ENCODE measurements around the gene STMN1.

STMN1 gene

DNA sequence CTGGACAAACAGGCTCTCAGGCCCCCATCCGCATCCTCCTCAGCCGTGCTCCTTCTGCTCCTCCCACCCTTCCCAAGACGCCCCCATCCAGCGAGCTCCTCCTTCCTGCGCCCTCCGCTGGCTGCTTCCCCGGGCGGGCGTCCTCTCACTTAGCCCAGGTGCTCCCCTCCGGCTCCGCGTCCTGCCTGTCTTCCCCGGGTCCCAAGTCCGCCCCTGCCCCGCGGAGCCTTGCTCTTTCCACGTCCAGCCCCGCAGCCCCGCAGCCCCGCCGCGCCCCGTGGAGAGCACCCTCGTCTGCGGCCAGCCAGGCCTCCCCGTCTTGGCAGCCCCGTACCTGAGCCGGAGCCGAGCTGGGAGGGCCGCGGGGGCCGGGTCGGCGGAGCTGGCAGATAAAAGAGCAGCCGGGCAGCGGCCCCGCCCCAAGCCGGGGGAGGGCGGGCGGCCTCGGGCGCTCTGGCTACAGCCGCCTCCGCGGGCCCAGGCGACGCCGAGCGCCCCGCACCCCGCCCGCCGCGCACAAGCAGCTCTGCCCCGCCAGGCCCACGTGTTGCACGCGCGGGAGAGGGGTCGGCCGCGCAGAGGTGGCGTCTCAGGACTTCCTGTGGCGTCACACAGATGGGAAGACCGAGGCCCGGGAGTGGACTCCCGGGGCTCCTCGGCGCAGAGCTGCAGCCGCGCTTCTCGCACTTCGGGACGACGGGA, 30.9 kb downstream of the STMN1 start, which contains the start of gene PAQR7:
TSS of gene PAQR7 (minus strand) at position 555 of the 702 bp plus-strand sequence. CDS start 11,869 bp downstream, outside the sequence.
- Histone ChIP-seq H3K4me2 (ENCODE audit: low read length) (peak within 1 kb of the TSS; percentile 78), H2BK5ac (ENCODE audit: low read depth, low read length, poor library complexity) (peak within 1 kb of the TSS; percentile 58), H3K4me3 (ENCODE audit: low read depth, low read length) (peak within 1 kb of the TSS; percentile 67), H2BK120ac (ENCODE audit: insufficient read depth, low read length, poor library complexity) (peak within 1 kb of the TSS; percentile 81), H3K36me3 (ENCODE audit: control insufficient read depth in 1 of 2, insufficient read depth in 2 of 2, low read length in 2 of 2) (peaks cover 1 to 3% of the 10 kb centered on the region in 2 experiments), H2AFZ (ENCODE audit: insufficient read depth, low read length, poor library complexity) (peak within 1 kb of the TSS; percentile 83), H3K9ac (ENCODE audit: low read length) (peak within 1 kb of the TSS; percentile 62), H3K4ac (ENCODE audit: low read depth, low read length) (peak within 1 kb of the TSS; percentile 63), H2BK12ac (ENCODE audit: low read length) (peak within 1 kb of the TSS; percentile 85), H3K4me1 (ENCODE audit: control insufficient read depth in 1 of 2, insufficient read depth in 2 of 2, low read length in 2 of 2) (peaks cover 27 to 42% of the 10 kb centered on the region in 2 experiments), H3K14ac (ENCODE audit: low read length) (peak within 1 kb of the TSS; percentile 84), H2AK5ac (ENCODE audit: low read length) (peak within 1 kb of the TSS; percentile 80), H3K27me3 (ENCODE audit: insufficient read depth, low read length) (no peaks in the 10 kb centered on the region), H3K18ac (ENCODE audit: low read length) (peak within 1 kb of the TSS; percentile 82), H4K8ac (ENCODE audit: low read depth, low read length) (peak within 1 kb of the TSS; percentile 80), H3K9me3 (ENCODE audit: insufficient read depth, low read depth, low read length) (no peaks in the 10 kb centered on the region), H3K79me2 (ENCODE audit: control insufficient read depth, insufficient read depth, low read length, poor library complexity) (peaks cover 12% of the 10 kb centered on the region), H4K91ac (ENCODE audit: low read depth, low read length) (peak within 1 kb of the TSS; percentile 87), H3K23ac (ENCODE audit: low read length) (no peak within 1 kb of the TSS), H4K12ac (ENCODE audit: low read depth, low read length) (peak within 1 kb of the TSS; percentile 63), H3K27ac (ENCODE audit: low read depth, low read length) (peak within 1 kb of the TSS; percentile 90), H3K79me1 (ENCODE audit: low read length) (peaks cover 29% of the 10 kb centered on the region)
- no CpG with 5 or more reads among the region's 75 CpGs for WGBS (ENCODE audit: extremely low coverage, insufficient coverage, insufficient read length)
- peak; percentile 49 to 75 for DNase-seq

GRCh38 chr1:25874635-25875153, 31.5 kb downstream of the STMN1 start:
- Histone ChIP-seq H3K4me3 (ENCODE audit: low read depth, low read length) (peak overlapping the region; percentile 67), H2BK120ac (ENCODE audit: insufficient read depth, low read length, poor library complexity) (peak overlapping the region; percentile 81), H4K91ac (ENCODE audit: low read depth, low read length) (peak overlapping the region; percentile 87), H3K4ac (ENCODE audit: low read depth, low read length) (peak overlapping the region; percentile 63), H3K27ac (ENCODE audit: low read depth, low read length) (peak overlapping the region; percentile 90), H3K14ac (ENCODE audit: low read length) (peak overlapping the region; percentile 84), H3K4me2 (ENCODE audit: low read length) (peak overlapping the region; percentile 78), H3K27me3 (ENCODE audit: insufficient read depth, low read length) (no peaks in the 10 kb centered on the region), H3K18ac (ENCODE audit: low read length) (peak overlapping the region; percentile 82), H3K36me3 (ENCODE audit: control insufficient read depth in 1 of 2, insufficient read depth in 2 of 2, low read length in 2 of 2) (peaks cover 6 to 7% of the 10 kb centered on the region in 2 experiments), H4K8ac (ENCODE audit: low read depth, low read length) (peak overlapping the region; percentile 73), H3K23ac (ENCODE audit: low read length) (no peak overlapping the region), H3K4me1 (ENCODE audit: control insufficient read depth in 1 of 2, insufficient read depth in 2 of 2, low read length in 2 of 2) (peaks cover 21 to 36% of the 10 kb centered on the region in 2 experiments), H2AK5ac (ENCODE audit: low read length) (peak overlapping the region; percentile 80), H3K79me1 (ENCODE audit: low read length) (peaks cover 24% of the 10 kb centered on the region), H3K9me3 (ENCODE audit: insufficient read depth, low read depth, low read length) (no peaks in the 10 kb centered on the region), H3K79me2 (ENCODE audit: control insufficient read depth, insufficient read depth, low read length, poor library complexity) (peaks cover 12% of the 10 kb centered on the region), H4K12ac (ENCODE audit: low read depth, low read length) (peak overlapping the region; percentile 63), H2BK5ac (ENCODE audit: low read depth, low read length, poor library complexity) (peak overlapping the region; percentile 58), H3K9ac (ENCODE audit: low read length) (peak overlapping the region; percentile 52), H2AFZ (ENCODE audit: insufficient read depth, low read length, poor library complexity) (peak overlapping the region; percentile 50), H2BK12ac (ENCODE audit: low read length) (peak overlapping the region; percentile 85)
- no CpG with 5 or more reads among the region's 8 CpGs for WGBS (ENCODE audit: extremely low coverage, insufficient coverage, insufficient read length)
- no peak for DNase-seq

GRCh38 chr1:25874209-25874608, 32.0 kb downstream of the STMN1 start:
- H2AFZ ChIP-seq (ENCODE audit: insufficient read depth, low read length, poor library complexity), result no peak overlapping the region
- peak overlapping the region; percentile 81 for H2BK120ac ChIP-seq (ENCODE audit: insufficient read depth, low read length, poor library complexity)
- no peak overlapping the region for H3K23ac ChIP-seq (ENCODE audit: low read length)
- H4K12ac ChIP-seq (ENCODE audit: low read depth, low read length), result peak overlapping the region; percentile 63
- peak overlapping the region; percentile 58 for H2BK5ac ChIP-seq (ENCODE audit: low read depth, low read length, poor library complexity)
- H3K4me3 ChIP-seq (ENCODE audit: low read depth, low read length), result no peak overlapping the region
- peak overlapping the region; percentile 82 for H3K18ac ChIP-seq (ENCODE audit: low read length)
- peaks cover 9 to 10% of the 10 kb centered on the region in 2 experiments for H3K36me3 ChIP-seq (ENCODE audit: control insufficient read depth in 1 of 2, insufficient read depth in 2 of 2, low read length in 2 of 2)
- H3K27ac ChIP-seq (ENCODE audit: low read depth, low read length), result peak overlapping the region; percentile 90
- DNase-seq, result no peak
- H3K27me3 ChIP-seq (ENCODE audit: insufficient read depth, low read length), result no peaks in the 10 kb centered on the region
- H3K9ac ChIP-seq (ENCODE audit: low read length), result no peak overlapping the region
- peak overlapping the region; percentile 85 for H2BK12ac ChIP-seq (ENCODE audit: low read length)
- H3K4me2 ChIP-seq (ENCODE audit: low read length), result peak overlapping the region; percentile 78
- peak overlapping the region; percentile 80 for H2AK5ac ChIP-seq (ENCODE audit: low read length)
- peak overlapping the region; percentile 63 for H3K4ac ChIP-seq (ENCODE audit: low read depth, low read length)
- WGBS (ENCODE audit: extremely low coverage, insufficient coverage, insufficient read length), result no CpG with 5 or more reads among the region's 3 CpGs
- no peaks in the 10 kb centered on the region for H3K9me3 ChIP-seq (ENCODE audit: insufficient read depth, low read depth, low read length)
- peaks cover 21% of the 10 kb centered on the region for H3K79me1 ChIP-seq (ENCODE audit: low read length)
- H3K4me1 ChIP-seq (ENCODE audit: control insufficient read depth in 1 of 2, insufficient read depth in 2 of 2, low read length in 2 of 2), result peaks cover 17 to 31% of the 10 kb centered on the region in 2 experiments
- peak overlapping the region; percentile 84 for H3K14ac ChIP-seq (ENCODE audit: low read length)
- peaks cover 12% of the 10 kb centered on the region for H3K79me2 ChIP-seq (ENCODE audit: control insufficient read depth, insufficient read depth, low read length, poor library complexity)
- H4K91ac ChIP-seq (ENCODE audit: low read depth, low read length), result peak overlapping the region; percentile 87
- H4K8ac ChIP-seq (ENCODE audit: low read depth, low read length), result peak overlapping the region; percentile 73

- Histone ChIP-seq H3K36me3 (ENCODE audit: control insufficient read depth in 1 of 2, insufficient read depth in 2 of 2, low read length in 2 of 2) (peaks cover 9 to 13% of the 10 kb centered on the region in 2 experiments), H4K12ac (ENCODE audit: low read depth, low read length) (no peak overlapping the region), H3K18ac (ENCODE audit: low read length) (no peak overlapping the region), H4K91ac (ENCODE audit: low read depth, low read length) (no peak overlapping the region), H3K23ac (ENCODE audit: low read length) (no peak overlapping the region), H3K79me2 (ENCODE audit: control insufficient read depth, insufficient read depth, low read length, poor library complexity) (peaks cover 12% of the 10 kb centered on the region), H3K27me3 (ENCODE audit: insufficient read depth, low read length) (no peaks in the 10 kb centered on the region), H2BK120ac (ENCODE audit: insufficient read depth, low read length, poor library complexity) (no peak overlapping the region), H3K4ac (ENCODE audit: low read depth, low read length) (peak overlapping the region; percentile 34), H2AK5ac (ENCODE audit: low read length) (no peak overlapping the region), H3K14ac (ENCODE audit: low read length) (no peak overlapping the region), H4K8ac (ENCODE audit: low read depth, low read length) (no peak overlapping the region), H3K4me1 (ENCODE audit: control insufficient read depth in 1 of 2, insufficient read depth in 2 of 2, low read length in 2 of 2) (peaks cover 17 to 24% of the 10 kb centered on the region in 2 experiments), H3K4me2 (ENCODE audit: low read length) (no peak overlapping the region), H2AFZ (ENCODE audit: insufficient read depth, low read length, poor library complexity) (no peak overlapping the region), H2BK5ac (ENCODE audit: low read depth, low read length, poor library complexity) (no peak overlapping the region), H2BK12ac (ENCODE audit: low read length) (no peak overlapping the region), H3K9me3 (ENCODE audit: insufficient read depth, low read depth, low read length) (no peaks in the 10 kb centered on the region), H3K79me1 (ENCODE audit: low read length) (peaks cover 19% of the 10 kb centered on the region), H3K4me3 (ENCODE audit: low read depth, low read length) (no peak overlapping the region), H3K9ac (ENCODE audit: low read length) (no peak overlapping the region), H3K27ac (ENCODE audit: low read depth, low read length) (no peak overlapping the region)
- no CpG with 5 or more reads among the region's 3 CpGs for WGBS (ENCODE audit: extremely low coverage, insufficient coverage, insufficient read length)
- no peak for DNase-seq
Observed at GRCh38 chr1:25873120-25873519, 33.1 kb downstream of the STMN1 start.

All from trophoblast cell (in vitro differentiated cells and primary cell).